GM12878 (cell line): ENCODE measurements around the gene EMSY. TPM values are rescaled to one million over a fixed set of nuclear protein-coding genes. Genes with fewer than 3 reads are reported as not detected.

Source experiments
- ATAC-seq: fragments of 200-7000 bp; cut with Tn5 transposase; 3 replicates; pipeline ENCODE4 v1.9.1; 2020; ENCODE audit warnings: mild to moderate bottlenecking, moderate library complexity
- BruUV-seq: library from RNA; stranded (reverse); fragments of 400-500 nt; replicated peaks from 2 replicates; lab custom pipeline; 2021; lab: Mats Ljungman, UMichigan
- CTCF ChIA-PET: fragments of 300-600 bp; sonication (Branson Sonifier 250); formaldehyde crosslinking; extraction: SDS; loops from one replicate; lab custom pipeline; 2021; ENCODE audit warnings: inconsistent platforms; lab: Yijun Ruan, JAX
- POLR2A ChIA-PET: fragments of 350-600 bp; formaldehyde crosslinking; extraction: SDS; loops from one replicate; lab custom pipeline; 2021; ENCODE audit warnings: inconsistent platforms; lab: Charles Lee
- RAD21 ChIA-PET: fragments of 300-600 bp; sonication (Branson Sonifier 250); formaldehyde crosslinking; loops from one replicate; lab custom pipeline; 2023; ENCODE audit warnings: antibody characterized with exemption; ENCODE audit not compliant: unreplicated experiment; lab: Charles Lee
- SMC1A ChIA-PET: fragments of 300-600 bp; sonication (Branson Sonifier 250); formaldehyde crosslinking; loops from one replicate; lab custom pipeline; 2023; ENCODE audit not compliant: unreplicated experiment, uncharacterized antibody; lab: Charles Lee
- DNase-seq: peaks from one replicate; pipeline ENCODE4 v3.0.0-alpha.2; 2011; ENCODE audit warnings: low read depth, low spot score
- FAIRE-seq: peaks from 3 replicates; lab custom pipeline; 2011; peaks lifted over from hg19 to GRCh38; lab: Jason Lieb, UNC
- H2AFZ ChIP-seq: 2 replicates; pipeline ENCODE4 v1.6.0; 2011; ENCODE audit warnings: low read depth, low read length, control low read depth; ENCODE audit not compliant: control insufficient read depth
- H3K27ac ChIP-seq: 2 replicates; pipeline ENCODE4 v1.5.1; 2011; ENCODE audit warnings: control low read depth; ENCODE audit not compliant: control insufficient read depth, insufficient read depth
- H3K27me3 ChIP-seq, 2 experiments: replicated peaks in 1 of 2; 2 replicates each; pipeline versions ENCODE4 v1.6.0 to v1.6.1; 2011; ENCODE audit warnings: low read length in 1 of 2; ENCODE audit not compliant: control insufficient read depth in 2 of 2, insufficient read depth in 2 of 2
- H3K36me3 ChIP-seq, 2 experiments: 2 replicates each; pipeline ENCODE4 v1.5.1; 2011; ENCODE audit warnings: low read length in 1 of 2; ENCODE audit not compliant: control insufficient read depth in 2 of 2, insufficient read depth in 2 of 2
- H3K4me1 ChIP-seq: 2 replicates; pipeline ENCODE4 v1.6.1; 2011; ENCODE audit warnings: mild to moderate bottlenecking, low read length, moderate library complexity, mixed read lengths; ENCODE audit not compliant: control insufficient read depth, insufficient read depth
- H3K4me2 ChIP-seq: 2 replicates; pipeline ENCODE4 v1.6.0; 2011; ENCODE audit warnings: control low read depth; ENCODE audit not compliant: control insufficient read depth, insufficient read depth
- H3K4me3 ChIP-seq: fragments of 200-600 bp; sonication (generic); 2 replicates; pipeline ENCODE4 v1.5.1; 2016
- H3K79me2 ChIP-seq: 2 replicates; pipeline ENCODE4 v1.6.0; 2011; ENCODE audit warnings: low read length; ENCODE audit not compliant: control insufficient read depth, insufficient read depth
- H3K9ac ChIP-seq: 2 replicates; pipeline ENCODE4 v1.8.0; 2011; ENCODE audit warnings: low read length, control low read depth, mixed read lengths; ENCODE audit not compliant: control insufficient read depth, insufficient read depth
- H3K9me3 ChIP-seq: replicated peaks from 3 replicates; pipeline ENCODE4 v1.5.1; 2011; ENCODE audit warnings: mild to moderate bottlenecking, low read length; ENCODE audit not compliant: control insufficient read depth, insufficient read depth
- H4K20me1 ChIP-seq: 2 replicates; pipeline ENCODE4 v1.6.0; 2011; ENCODE audit not compliant: control insufficient read depth, insufficient read depth
- ASH2L ChIP-seq: fragments of 300-600, 200-600 bp; sonication (generic); IDR thresholded peaks from 2 replicates; pipeline ENCODE4 v1.6.1; 2017; ENCODE audit warnings: low read depth, mild to moderate bottlenecking, borderline replicate concordance
- CBX3 ChIP-seq: fragments of 200-600 bp; sonication (generic); IDR thresholded peaks from 2 replicates; pipeline ENCODE4 v1.6.1; 2016; ENCODE audit warnings: low read depth, borderline replicate concordance
- CBX5 ChIP-seq: sonication (generic); IDR thresholded peaks from 2 replicates; pipeline ENCODE4 v1.6.1; 2016; ENCODE audit warnings: low read depth, moderate library complexity, mild to moderate bottlenecking, inconsistent platforms
- CHD2 ChIP-seq: IDR thresholded peaks from 2 replicates; pipeline ENCODE4 v1.6.1; 2011; ENCODE audit warnings: low read depth, low read length, improper control_type of control experiment, borderline replicate concordance
- DPF2 ChIP-seq: fragments of 450-650 bp; IDR thresholded peaks from 2 replicates; pipeline ENCODE4 v1.6.1; 2017; ENCODE audit warnings: mild to moderate bottlenecking
- HSF1 ChIP-seq: fragments of 150-350 bp; IDR thresholded peaks from 2 replicates; pipeline ENCODE4 v1.6.1; 2014; ENCODE audit warnings: mild to moderate bottlenecking, low read depth, low read length
- JUNB ChIP-seq: IDR thresholded peaks from 2 replicates; pipeline ENCODE4 v1.6.1; 2016; ENCODE audit warnings: antibody characterized with exemption, mild to moderate bottlenecking
- NFIC ChIP-seq: IDR thresholded peaks from 2 replicates; pipeline ENCODE4 v1.6.1; 2012; ENCODE audit warnings: low read depth, mild to moderate bottlenecking, inconsistent platforms, low read length, moderate library complexity
- PKNOX1 ChIP-seq: fragments of 450-650 bp; IDR thresholded peaks from 2 replicates; pipeline ENCODE4 v1.6.1; 2016; ENCODE audit warnings: mild to moderate bottlenecking
- SRF ChIP-seq, 2 experiments: IDR thresholded peaks; 2 replicates each; pipeline ENCODE4 v1.6.1; 2011; ENCODE audit warnings: low read depth in 2 of 2, low read length in 2 of 2, mild to moderate bottlenecking in 1 of 2, moderate library complexity in 1 of 2
- WGBS: methylation state at CpG from one replicate; pipeline ENCODE4 v1.1.6; 2016; ENCODE audit warnings: low lambda C conversion rate; ENCODE audit not compliant: insufficient replicate concordance, insufficient coverage; ENCODE audit errors: missing lambda C conversion rate; 5-methylcytosine and 5-hydroxymethylcytosine counted together
- in situ Hi-C: fragments of 300-500 bp; cut with MboI; formaldehyde crosslinking; loops from 9 replicates; pipeline ENCODE4 v1.14.3; 2018; ENCODE audit warnings: mixed read lengths
- intact Hi-C: fragments of 100-400 bp; cut with micrococcal nuclease; formaldehyde crosslinking; loops from one replicate; pipeline ENCODE4 v1.14.2; 2022; ENCODE audit not compliant: unreplicated experiment
- polyA plus RNA-seq, 11 experiments: library from polyadenylated mRNA; depleted of rRNA in 4 of 11; unstranded in 6 of 11; stranded (reverse) in 5 of 11; fragments of >200 nt; fragmentation: Nextera tagmentation in 4 of 11; fragmentation: Illumina TruSeq in 1 of 11; extraction: Ambion mirVana in 4 of 11; extraction: Trizol in 1 of 11; gene quantifications; 1 replicate in 1 of 11; 2 replicates in 10 of 11; pipeline versions ENCODE4 v1.2.1 to v1.2.3, GENCODE V29; 2011 to 2016; ENCODE audit warnings: inconsistent platforms in 2 of 11, missing spikeins in 2 of 11, low read depth in 1 of 11
- total RNA-seq, 4 experiments: library from RNA; depleted of rRNA in 3 of 4; stranded (reverse); fragments of >200 nt in 3 of 4; fragmentation: Illumina TruSeq in 1 of 4; extraction: Trizol in 1 of 4; gene quantifications; 2 replicates each; pipeline versions ENCODE4 v1.2.1 to v1.2.3, GENCODE V29; 2013 to 2021
- TF ChIP-seq, protein P1 (sequence below): fragments of 450-650 bp; formaldehyde crosslinking; IDR thresholded peaks from 2 replicates; pipeline ENCODE4 v1.4.0; 2022; ENCODE audit warnings: mild to moderate bottlenecking, moderate library complexity
- TF ChIP-seq, protein P2 (sequence below): fragments of 450-650 bp; IDR thresholded peaks from 2 replicates; pipeline ENCODE4 v1.6.1; 2017; ENCODE audit warnings: mild to moderate bottlenecking, low read depth, inconsistent platforms; ENCODE audit not compliant: poor library complexity, severe bottlenecking

Gene EMSY
- total and polyA plus RNA-seq, 10 of the 15 experiments (the other 5 are each of a cell fraction or from before 2014, with no cell fraction given): 9.3 to 26.9 (median 13.0) TPM

DNA sequence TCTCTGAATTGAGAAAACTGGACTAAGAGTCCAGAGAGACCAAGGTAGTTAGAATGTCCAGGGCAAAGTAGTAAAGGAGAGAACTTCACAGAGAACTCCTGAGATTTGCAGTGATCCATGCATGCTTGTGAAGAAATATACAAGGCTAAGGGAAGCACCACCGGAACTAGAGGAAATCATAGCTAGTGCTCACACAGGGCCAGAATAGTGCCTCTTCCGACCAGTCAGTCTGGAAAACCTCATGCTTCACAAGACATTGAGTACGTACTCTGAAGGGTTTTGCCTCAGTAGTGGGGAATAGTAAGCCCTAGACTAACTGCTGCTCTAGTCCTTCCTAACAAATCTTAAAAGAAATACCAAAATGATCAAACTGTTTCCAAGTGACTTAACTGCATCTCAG lies 117.7 kb downstream of the EMSY start:
- intact Hi-C loops: no loop called here
- Histone ChIP-seq H3K27ac (no peak overlapping the region), H3K9me3 (no peaks in the 10 kb centered on the region), H3K4me1 (no peaks in the 10 kb centered on the region), H4K20me1 (no peaks in the 10 kb centered on the region), H2AFZ (no peak overlapping the region), H3K27me3 (peaks cover 0 to 3% of the 10 kb centered on the region in 2 experiments; a peak in 2 of 4 replicates), H3K4me2 (no peak overlapping the region), H3K4me3 (no peak overlapping the region), H3K36me3 (no peaks in the 10 kb centered on the region), H3K79me2 (no peaks in the 10 kb centered on the region), H3K9ac (no peak overlapping the region)
- 35% methylated on average over 3 of the region's 3 CpGs for WGBS
- TF ChIP-seq CBX5: no peak
- TF ChIP-seq NFIC: no peak
- no peak for TF ChIP-seq JUNB
- TF ChIP-seq, protein P1, sequence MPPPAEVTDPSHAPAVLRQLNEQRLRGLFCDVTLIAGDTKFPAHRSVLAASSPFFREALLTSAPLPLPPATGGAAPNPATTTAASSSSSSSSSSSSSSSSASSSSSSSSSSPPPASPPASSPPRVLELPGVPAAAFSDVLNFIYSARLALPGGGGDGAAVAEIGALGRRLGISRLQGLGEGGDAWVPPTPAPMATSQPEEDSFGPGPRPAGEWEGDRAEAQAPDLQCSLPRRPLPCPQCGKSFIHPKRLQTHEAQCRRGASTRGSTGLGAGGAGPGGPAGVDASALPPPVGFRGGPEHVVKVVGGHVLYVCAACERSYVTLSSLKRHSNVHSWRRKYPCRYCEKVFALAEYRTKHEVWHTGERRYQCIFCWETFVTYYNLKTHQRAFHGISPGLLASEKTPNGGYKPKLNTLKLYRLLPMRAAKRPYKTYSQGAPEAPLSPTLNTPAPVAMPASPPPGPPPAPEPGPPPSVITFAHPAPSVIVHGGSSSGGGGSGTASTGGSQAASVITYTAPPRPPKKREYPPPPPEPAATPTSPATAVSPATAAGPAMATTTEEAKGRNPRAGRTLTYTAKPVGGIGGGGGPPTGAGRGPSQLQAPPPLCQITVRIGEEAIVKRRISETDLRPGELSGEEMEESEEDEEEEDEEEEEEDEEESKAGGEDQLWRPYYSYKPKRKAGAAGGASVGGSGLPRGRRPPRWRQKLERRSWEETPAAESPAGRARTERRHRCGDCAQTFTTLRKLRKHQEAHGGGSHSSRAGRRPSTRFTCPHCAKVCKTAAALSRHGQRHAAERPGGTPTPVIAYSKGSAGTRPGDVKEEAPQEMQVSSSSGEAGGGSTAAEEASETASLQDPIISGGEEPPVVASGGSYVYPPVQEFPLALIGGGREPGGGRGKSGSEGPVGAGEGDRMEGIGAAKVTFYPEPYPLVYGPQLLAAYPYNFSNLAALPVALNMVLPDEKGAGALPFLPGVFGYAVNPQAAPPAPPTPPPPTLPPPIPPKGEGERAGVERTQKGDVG: no peak
- TF ChIP-seq PKNOX1: no peak
- TF ChIP-seq SRF (IDR thresholded peaks at IDR 0.05; ENCODE audit: low read depth in 2 of 2, low read length in 2 of 2): no peak
- no peak for TF ChIP-seq CHD2
- no peak for TF ChIP-seq ASH2L
- TF ChIP-seq HSF1: no peak
- TF ChIP-seq DPF2: no peak
- TF ChIP-seq, protein P2, sequence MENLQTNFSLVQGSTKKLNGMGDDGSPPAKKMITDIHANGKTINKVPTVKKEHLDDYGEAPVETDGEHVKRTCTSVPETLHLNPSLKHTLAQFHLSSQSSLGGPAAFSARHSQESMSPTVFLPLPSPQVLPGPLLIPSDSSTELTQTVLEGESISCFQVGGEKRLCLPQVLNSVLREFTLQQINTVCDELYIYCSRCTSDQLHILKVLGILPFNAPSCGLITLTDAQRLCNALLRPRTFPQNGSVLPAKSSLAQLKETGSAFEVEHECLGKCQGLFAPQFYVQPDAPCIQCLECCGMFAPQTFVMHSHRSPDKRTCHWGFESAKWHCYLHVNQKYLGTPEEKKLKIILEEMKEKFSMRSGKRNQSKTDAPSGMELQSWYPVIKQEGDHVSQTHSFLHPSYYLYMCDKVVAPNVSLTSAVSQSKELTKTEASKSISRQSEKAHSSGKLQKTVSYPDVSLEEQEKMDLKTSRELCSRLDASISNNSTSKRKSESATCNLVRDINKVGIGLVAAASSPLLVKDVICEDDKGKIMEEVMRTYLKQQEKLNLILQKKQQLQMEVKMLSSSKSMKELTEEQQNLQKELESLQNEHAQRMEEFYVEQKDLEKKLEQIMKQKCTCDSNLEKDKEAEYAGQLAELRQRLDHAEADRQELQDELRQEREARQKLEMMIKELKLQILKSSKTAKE: no peak
- TF ChIP-seq CBX3: no peak
- no peak for FAIRE-seq
- POLR2A ChIA-PET: no interaction called here
- no peak for DNase-seq
- ATAC-seq: no peak
- CTCF ChIA-PET: interaction anchor here (0.7 kb wide), 1 partner anchor 200 kb away, joined by 3 read pairs; no protein-coding TSS in a partner anchor
- RAD21 ChIA-PET: no interaction called here
- SMC1A ChIA-PET: interaction anchor here (1.2 kb wide), 1 partner anchor 28 kb away, joined by 3 read pairs; no protein-coding TSS in a partner anchor
- no TSS peak for BruUV-seq
- in situ Hi-C loops: no loop called here
